Loucy (cell line): ENCODE data around the gene FKBP4.

Source experiments
- H2AFZ ChIP-seq: fragments of 200-600 bp; sonication (generic); 2 replicates; pipeline ENCODE4 v1.6.0; 2016; ENCODE audit warnings: antibody characterized with exemption, mild to moderate bottlenecking, low read length, moderate library complexity
- H3F3A ChIP-seq: fragments of 200-600 bp; 2 replicates; pipeline ENCODE4 v1.6.0; 2016; ENCODE audit warnings: antibody characterized with exemption, low read depth, mild to moderate bottlenecking
- H3K27me3 ChIP-seq: fragments of 200-600 bp; sonication (generic); 2 replicates; pipeline ENCODE4 v1.6.1; 2014; ENCODE audit warnings: low read length, mild to moderate bottlenecking; ENCODE audit not compliant: insufficient read depth, poor library complexity, severe bottlenecking
- H3K36me3 ChIP-seq: fragments of 200-600 bp; sonication (generic); 2 replicates; pipeline ENCODE4 v1.6.1; 2016; ENCODE audit warnings: low read length; ENCODE audit not compliant: insufficient read depth
- H3K4me1 ChIP-seq: fragments of 200-600 bp; sonication (generic); 2 replicates; pipeline ENCODE4 v1.5.1; 2014; ENCODE audit warnings: low read length, mild to moderate bottlenecking; ENCODE audit not compliant: insufficient read depth, poor library complexity, severe bottlenecking
- H3K4me2 ChIP-seq: fragments of 200-600 bp; sonication (generic); 2 replicates; pipeline ENCODE4 v1.6.0; 2014; ENCODE audit warnings: antibody characterized with exemption, low read length, low read depth, mild to moderate bottlenecking; ENCODE audit not compliant: poor library complexity, severe bottlenecking
- H3K4me3 ChIP-seq: fragments of 200-600 bp; sonication (generic); 2 replicates; pipeline ENCODE4 v1.5.1; 2014; ENCODE audit warnings: low read length, mild to moderate bottlenecking, mixed read lengths; ENCODE audit not compliant: poor library complexity, severe bottlenecking
- H3K79me2 ChIP-seq: fragments of 200-600 bp; sonication (generic); 2 replicates; pipeline ENCODE4 v1.6.1; 2014; ENCODE audit warnings: low read length; ENCODE audit not compliant: insufficient read depth
- H3K9ac ChIP-seq: fragments of 200-600 bp; sonication (generic); 2 replicates; pipeline ENCODE4 v1.6.0; 2014; ENCODE audit warnings: mild to moderate bottlenecking, low read depth, low read length, moderate library complexity; ENCODE audit not compliant: poor library complexity, severe bottlenecking
- H3K9me2 ChIP-seq: fragments of 200-600 bp; sonication (generic); replicated peaks from 2 replicates; pipeline ENCODE4 v1.6.1; 2016; ENCODE audit warnings: low read depth, low read length, mixed read lengths
- H3K9me3 ChIP-seq: fragments of 200-600 bp; sonication (generic); 2 replicates; pipeline ENCODE4 v1.6.1; 2014; ENCODE audit warnings: mild to moderate bottlenecking, antibody characterized with exemption, low read length, low read depth; ENCODE audit not compliant: insufficient read depth
- H4K20me1 ChIP-seq: fragments of 200-600 bp; sonication (generic); 2 replicates; pipeline ENCODE4 v1.6.0; 2014; ENCODE audit warnings: antibody characterized with exemption, low read length, mild to moderate bottlenecking; ENCODE audit not compliant: insufficient read depth, poor library complexity, severe bottlenecking
- CTCF ChIP-seq: fragments of 200-600 bp; sonication (generic); conservative IDR thresholded peaks from 2 replicates; pipeline ENCODE4 v1.5.1; 2014; ENCODE audit warnings: mild to moderate bottlenecking, antibody characterized with exemption, low read length
- EZH2phosphoT487 ChIP-seq: fragments of 200-600 bp; IDR thresholded peaks from 2 replicates; pipeline ENCODE4 v1.6.1; 2018; ENCODE audit warnings: antibody characterized with exemption, mild to moderate bottlenecking, moderate library complexity, borderline replicate concordance

FKBP4 gene

GRCh38 chr12:2800046-2800570 is 5.3 kb downstream of the FKBP4 start:
- no peak overlapping the region for H3K9ac ChIP-seq
- H3K4me2 ChIP-seq = no peak overlapping the region
- no peaks in the 10 kb centered on the region for H3F3A ChIP-seq

GRCh38 chr12:2801044-2801783 is 6.4 kb downstream of the FKBP4 start:
- peaks cover 22% of the 10 kb centered on the region for H4K20me1 ChIP-seq
- peaks cover 28% of the 10 kb centered on the region for H3K79me2 ChIP-seq
- H2AFZ ChIP-seq = no peak overlapping the region
- no peak overlapping the region for H3K4me2 ChIP-seq
- H3K4me3 ChIP-seq = no peak overlapping the region
- H3K27me3 ChIP-seq = no peaks in the 10 kb centered on the region
- H3K36me3 ChIP-seq = peaks cover 76% of the 10 kb centered on the region; the same call in 1 of the 2 replicates
- no peak overlapping the region for H3K9ac ChIP-seq
- H3K4me1 ChIP-seq = peaks cover 15% of the 10 kb centered on the region
- TF ChIP-seq CTCF = no peak
- no peak for TF ChIP-seq EZH2phosphoT487
- no peaks in the 10 kb centered on the region for H3K9me3 ChIP-seq
- no peaks in the 10 kb centered on the region for H3K9me2 ChIP-seq
- no peaks in the 10 kb centered on the region for H3F3A ChIP-seq

More at GRCh38 chr12:2800046-2800570, 5.3 kb downstream of the FKBP4 start:
- Histone ChIP-seq H3K27me3 (no peaks in the 10 kb centered on the region), H3K4me1 (peaks cover 17% of the 10 kb centered on the region), H3K9me3 (no peaks in the 10 kb centered on the region), H3K9me2 (no peaks in the 10 kb centered on the region), H3K4me3 (no peak overlapping the region), H3K79me2 (peaks cover 35% of the 10 kb centered on the region), H3K36me3 (peaks cover 72% of the 10 kb centered on the region; the same call in 1 of the 2 replicates), H2AFZ (no peak overlapping the region), H4K20me1 (peaks cover 26% of the 10 kb centered on the region)
- no peak for TF ChIP-seq CTCF
- no peak for TF ChIP-seq EZH2phosphoT487

GRCh38 chr12:2803635-2804392 is 9.0 kb downstream of the FKBP4 start:
- Histone ChIP-seq H3K79me2 (0 out of 2 replicates have a peak, but pooled peaks cover 3% of the 10 kb centered on the region), H3K9me2 (no peaks in the 10 kb centered on the region), H2AFZ (no peak overlapping the region), H3K4me3 (no peak overlapping the region), H4K20me1 (no peaks in the 10 kb centered on the region), H3K36me3 (peaks cover 62% of the 10 kb centered on the region; the same call in 1 of the 2 replicates), H3K9me3 (no peaks in the 10 kb centered on the region), H3K4me2 (no peak overlapping the region), H3K4me1 (no peaks in the 10 kb centered on the region), H3K27me3 (no peaks in the 10 kb centered on the region), H3F3A (no peaks in the 10 kb centered on the region), H3K9ac (no peak overlapping the region)
- no peak for TF ChIP-seq CTCF
- TF ChIP-seq EZH2phosphoT487 = no peak
